GM12892 (cell line): ENCODE measurements around the gene VWA5B1.

Source experiments
- POLR2A ChIP-seq: IDR thresholded peaks from 2 replicates; pipeline ENCODE4 v1.6.1; 2011; ENCODE audit warnings: low read depth, low read length, control low read depth
- POLR2AphosphoS5 ChIP-seq: IDR thresholded peaks from 2 replicates; pipeline ENCODE4 v1.6.1; 2011; ENCODE audit warnings: low read depth, low read length, control low read depth
- TAF1 ChIP-seq: IDR thresholded peaks from 2 replicates; pipeline ENCODE4 v1.6.1; 2011; ENCODE audit warnings: low read depth, mild to moderate bottlenecking, control low read depth, low read length, borderline replicate concordance

DNA sequence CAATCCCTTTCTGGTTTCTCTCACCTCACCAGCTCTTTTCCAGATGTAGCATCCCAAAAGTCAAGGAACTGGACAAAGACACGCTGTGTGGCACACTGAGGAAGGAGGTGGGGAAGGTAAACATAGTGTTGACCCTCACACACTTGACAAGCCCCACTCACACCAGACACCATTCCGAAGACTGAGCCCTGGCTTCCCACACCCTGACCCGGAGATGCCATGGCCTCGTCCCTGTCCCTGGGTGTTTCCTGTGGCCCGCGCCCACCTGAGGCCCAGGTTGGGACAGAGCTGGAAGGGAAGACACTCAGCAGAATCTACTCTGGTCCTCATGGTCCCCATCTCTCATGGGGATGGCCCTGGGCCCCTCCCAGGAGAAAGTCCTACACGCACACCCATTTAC, 16.4 kb downstream of the VWA5B1 start:
- no peak for TF ChIP-seq TAF1
- TF ChIP-seq POLR2A, result no peak
- TF ChIP-seq POLR2AphosphoS5, result no peak
